Ramos (cell line): ENCODE results near the gene GALNT2.

Experiments
- in situ Hi-C: fragments of 300-500 bp; cut with MboI; formaldehyde crosslinking; loops from one replicate; pipeline ENCODE4 v1.14.3; 2022; ENCODE audit warnings: low sequenced_read_pairs; ENCODE audit not compliant: unreplicated experiment

The GALNT2 gene

DNA sequence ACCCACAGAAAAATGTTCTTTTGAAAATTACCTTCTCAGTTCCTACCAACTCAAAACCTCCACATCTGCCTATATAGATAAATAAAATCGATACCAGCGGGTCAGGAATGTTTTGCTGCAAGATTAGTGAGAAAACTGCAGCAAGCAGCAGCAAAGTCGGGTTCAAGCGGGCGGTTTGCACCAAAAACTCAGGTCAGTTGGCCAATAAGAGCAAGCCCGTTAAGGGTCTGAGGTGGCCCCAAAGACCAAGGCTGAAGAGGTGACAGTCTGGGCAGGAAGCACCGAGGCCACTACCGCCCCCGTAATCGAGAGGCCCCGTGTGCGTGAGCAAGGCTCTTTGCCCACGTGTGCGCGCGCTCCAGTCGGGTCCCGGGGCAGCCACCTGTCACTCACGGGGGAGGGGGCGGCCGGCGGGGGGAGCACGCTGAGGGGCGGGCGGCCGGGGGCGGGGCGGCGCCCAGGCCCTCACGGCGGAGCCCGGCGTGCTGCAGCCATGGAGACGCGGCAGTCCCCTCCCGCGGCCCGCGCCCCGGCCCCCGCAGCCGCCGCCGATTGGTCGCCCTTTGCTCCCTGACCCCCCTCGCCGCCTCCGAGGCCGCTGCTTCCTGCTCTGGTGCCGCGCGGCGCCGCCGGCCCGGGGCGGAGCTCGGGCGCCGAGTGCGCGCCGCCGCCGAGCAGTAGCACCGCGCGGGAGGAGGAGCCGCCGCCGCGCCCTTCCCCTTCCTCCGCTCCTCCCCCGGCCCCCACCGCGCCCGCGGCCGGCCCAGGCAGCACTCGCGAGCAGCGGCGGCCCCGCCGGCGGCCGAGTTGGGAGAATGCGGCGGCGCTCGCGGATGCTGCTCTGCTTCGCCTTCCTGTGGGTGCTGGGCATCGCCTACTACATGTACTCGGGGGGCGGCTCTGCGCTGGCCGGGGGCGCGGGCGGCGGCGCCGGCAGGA lies at the start of gene GALNT2:
Gene GALNT2, plus strand, starts transcription at position 773 of the 939 bp plus-strand sequence. Its CDS starts 43 bp downstream, at position 816.
- in situ Hi-C loops: no loop called here

- in situ Hi-C loops: no loop called here
These were observed 46.6 kb upstream of the GALNT2 start for GRCh38 chr1:230020451-230020850.

GRCh38 chr1:230022666-230023380 lies 44.2 kb upstream of the GALNT2 start:
- in situ Hi-C loops: no loop called here

DNA sequence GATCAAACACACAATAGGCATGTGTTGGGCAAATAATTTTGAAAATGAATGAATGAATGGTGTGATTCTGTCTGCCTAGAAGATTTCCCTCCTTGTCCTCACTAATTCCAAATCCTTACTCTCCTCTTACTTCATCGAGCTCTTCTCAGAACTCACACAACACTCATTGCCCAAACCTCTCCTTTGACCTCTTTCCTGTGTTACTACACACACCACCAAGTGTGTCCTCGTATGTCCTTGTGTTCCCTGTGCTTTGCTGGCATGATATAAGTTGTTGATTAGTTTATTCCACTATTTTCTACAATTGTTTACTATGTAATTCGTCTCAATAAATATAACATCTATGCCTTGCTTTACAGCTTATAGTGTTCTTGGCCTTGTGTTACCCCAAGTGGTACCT lies 41.4 kb upstream of the GALNT2 start:
- in situ Hi-C loops: no loop called here

DNA sequence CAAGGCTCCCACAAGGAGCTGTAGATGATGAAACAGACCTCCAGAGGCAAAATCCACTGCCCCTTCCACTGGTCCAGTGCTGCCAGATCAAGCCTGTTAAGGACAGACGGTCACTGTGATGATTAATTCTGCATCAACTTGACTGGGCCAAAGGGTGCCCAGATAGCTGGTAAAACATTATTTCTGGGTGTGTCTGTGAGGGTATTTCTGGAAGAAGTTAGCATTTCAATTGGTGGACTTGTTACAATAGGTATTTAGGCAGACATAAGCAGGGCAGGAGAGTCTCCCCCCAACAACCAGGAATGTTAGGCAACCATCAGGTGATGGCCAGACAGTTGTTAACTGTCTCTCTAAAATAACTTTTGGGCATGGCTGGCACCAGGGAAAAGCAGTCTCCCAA lies 40.9 kb upstream of the GALNT2 start:
- in situ Hi-C loops: no loop called here

DNA sequence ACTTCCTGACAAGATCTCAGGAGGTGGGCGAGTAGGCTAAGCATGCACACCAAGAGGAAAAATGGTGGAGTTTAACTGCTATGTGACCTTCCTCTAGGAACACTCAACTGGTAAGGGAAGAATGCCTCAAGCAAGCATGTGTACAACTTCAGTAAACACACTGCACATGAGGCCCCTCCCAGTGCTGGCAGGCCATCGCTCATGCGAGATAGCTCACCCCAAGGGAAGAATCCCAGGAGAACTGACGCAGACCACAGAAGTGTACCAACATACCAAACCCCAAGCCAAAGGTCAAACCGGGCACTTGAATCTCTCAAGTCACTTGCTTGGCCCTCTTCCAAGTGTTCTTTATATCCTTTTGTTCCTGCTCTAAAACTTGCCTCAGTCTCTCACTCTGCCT lies 40.5 kb upstream of the GALNT2 start:
- in situ Hi-C loops: no loop called here

- in situ Hi-C loops: no loop called here
These were observed 38.3 kb upstream of the GALNT2 start for GRCh38 chr1:230028602-230029223.

- in situ Hi-C loops: no loop called here
These were observed 37.6 kb upstream of the GALNT2 start for GRCh38 chr1:230029244-230029941.

DNA sequence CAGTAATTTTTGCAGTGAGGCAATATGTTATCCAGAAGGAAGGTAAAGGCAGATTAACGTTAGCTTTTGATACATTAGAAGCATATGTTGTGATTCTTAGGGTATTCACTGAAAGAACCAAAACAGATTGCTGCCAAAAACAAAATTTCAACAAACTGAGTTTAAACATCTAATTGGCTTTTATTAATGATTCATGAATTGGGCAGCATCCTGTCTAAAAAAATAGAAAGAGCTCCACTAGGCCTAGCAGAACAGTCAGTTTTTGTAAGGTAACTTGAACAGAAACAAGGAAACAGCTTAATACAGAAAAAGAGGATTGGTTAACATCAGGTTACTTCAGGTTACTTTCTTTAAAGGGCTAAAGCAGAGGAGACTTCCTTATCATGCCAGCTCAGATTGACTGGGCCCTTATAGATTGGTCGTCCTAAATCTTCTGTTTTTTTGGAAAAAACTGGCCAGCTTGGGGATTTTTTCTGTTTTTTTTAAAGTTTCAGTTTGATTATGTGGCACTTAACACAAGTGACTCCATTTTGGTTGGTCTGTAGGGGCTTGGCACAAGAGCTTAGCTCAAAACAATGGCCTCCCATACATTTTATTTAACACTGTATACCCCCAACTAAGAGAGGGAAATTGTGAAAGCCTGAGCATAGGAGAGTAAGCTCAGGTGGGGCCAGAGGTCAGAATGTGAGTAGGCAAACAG lies 36.8 kb upstream of the GALNT2 start:
- in situ Hi-C loops: no loop called here

GRCh38 chr1:230031131-230031530 lies 35.9 kb upstream of the GALNT2 start:
- in situ Hi-C loops: no loop called here

DNA sequence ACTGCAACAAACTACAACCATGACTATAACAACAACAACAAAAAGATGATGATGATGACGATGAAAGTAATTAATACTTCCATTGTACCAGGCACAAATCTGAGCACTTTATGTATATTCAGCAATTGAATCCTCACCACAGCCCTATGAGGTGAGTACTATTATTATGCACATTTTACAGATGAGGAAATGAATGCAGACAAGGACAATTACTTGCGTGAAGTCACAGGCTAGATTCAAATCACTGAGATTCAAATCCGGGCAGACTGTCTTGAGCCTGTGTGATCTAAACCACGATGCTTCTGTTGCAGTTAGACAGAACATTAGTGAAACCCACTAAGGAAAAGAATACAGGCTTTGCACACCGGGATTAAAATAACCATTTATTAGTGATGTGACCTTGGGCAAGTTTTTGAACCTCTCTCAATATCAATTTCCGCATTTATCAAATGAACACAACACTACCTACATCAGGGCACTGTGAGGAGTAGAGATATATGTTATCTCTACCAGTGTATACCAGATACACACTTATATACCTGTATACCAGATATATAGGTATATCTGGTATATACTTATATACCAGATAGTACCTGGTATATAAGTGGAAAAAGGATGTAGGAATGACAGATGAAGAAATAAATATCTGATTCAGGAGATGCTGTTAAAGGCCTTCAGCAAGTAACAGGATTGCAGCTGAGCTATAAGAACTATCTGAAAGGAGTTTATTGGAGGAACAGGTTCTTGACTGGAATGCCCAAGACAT lies 34.3 kb upstream of the GALNT2 start:
- in situ Hi-C loops: no loop called here

GRCh38 chr1:230037261-230037660 lies 29.8 kb upstream of the GALNT2 start:
- in situ Hi-C loops: no loop called here

GRCh38 chr1:230040440-230040839 lies 26.6 kb upstream of the GALNT2 start:
- in situ Hi-C loops: no loop called here

- in situ Hi-C loops: no loop called here
These were observed 24.0 kb upstream of the GALNT2 start for GRCh38 chr1:230043081-230043480.

- in situ Hi-C loops: no loop called here
These were observed 22.3 kb upstream of the GALNT2 start for GRCh38 chr1:230044729-230045128.

- in situ Hi-C loops: no loop called here
These were observed 19.7 kb upstream of the GALNT2 start for GRCh38 chr1:230047114-230047865.

DNA sequence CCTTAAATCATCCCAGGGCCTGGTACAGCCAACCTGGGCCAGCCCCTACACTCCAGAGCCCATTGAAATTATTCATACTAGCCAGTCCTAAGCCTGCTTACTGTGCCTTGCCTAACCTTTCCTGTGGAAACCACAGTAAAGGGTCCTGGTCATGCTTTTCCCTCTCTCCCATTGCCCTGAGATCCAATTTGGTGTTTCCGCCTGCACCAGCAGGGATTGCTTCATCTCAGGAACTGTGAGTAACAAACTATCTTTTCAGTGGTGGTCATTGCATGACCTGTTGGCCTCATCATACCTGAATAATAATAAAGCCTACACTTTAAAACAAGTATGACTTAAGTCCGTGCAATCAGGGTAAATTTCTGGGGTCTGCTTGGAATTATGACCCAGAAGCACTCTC lies 18.7 kb upstream of the GALNT2 start:
- in situ Hi-C loops: no loop called here

DNA sequence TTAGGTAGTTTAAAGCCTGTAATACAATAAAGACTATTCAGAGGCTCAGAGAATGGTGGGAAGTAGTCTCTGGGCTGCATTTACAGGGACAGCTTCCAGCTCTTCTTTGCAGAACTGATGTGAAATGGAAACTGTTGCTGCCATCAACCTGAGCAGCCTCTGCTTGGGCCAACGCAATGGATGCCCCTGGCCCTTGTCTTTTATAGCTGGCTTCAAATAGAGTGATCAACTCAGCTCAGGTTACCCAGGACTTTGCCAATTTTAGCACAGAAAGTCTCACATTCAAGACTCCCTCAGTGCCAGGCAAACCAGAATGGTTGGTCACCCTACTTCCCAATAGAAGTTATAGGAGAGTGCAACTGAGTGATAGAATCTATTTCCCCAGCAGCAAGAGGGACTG lies 18.1 kb upstream of the GALNT2 start:
- in situ Hi-C loops: no loop called here
